Measurements from ENCODE around the gene AKAP5. TPM values are rescaled to one million over a fixed set of nuclear protein-coding genes. Genes with fewer than 3 reads are reported as not detected.

Gene AKAP5
- total and polyA plus RNA-seq, 9 of the 15 experiments (the other 6 are each of a cell fraction or from before 2014, with no cell fraction given), result 0.06 to 0.94 (median 0.34) TPM

DNA sequence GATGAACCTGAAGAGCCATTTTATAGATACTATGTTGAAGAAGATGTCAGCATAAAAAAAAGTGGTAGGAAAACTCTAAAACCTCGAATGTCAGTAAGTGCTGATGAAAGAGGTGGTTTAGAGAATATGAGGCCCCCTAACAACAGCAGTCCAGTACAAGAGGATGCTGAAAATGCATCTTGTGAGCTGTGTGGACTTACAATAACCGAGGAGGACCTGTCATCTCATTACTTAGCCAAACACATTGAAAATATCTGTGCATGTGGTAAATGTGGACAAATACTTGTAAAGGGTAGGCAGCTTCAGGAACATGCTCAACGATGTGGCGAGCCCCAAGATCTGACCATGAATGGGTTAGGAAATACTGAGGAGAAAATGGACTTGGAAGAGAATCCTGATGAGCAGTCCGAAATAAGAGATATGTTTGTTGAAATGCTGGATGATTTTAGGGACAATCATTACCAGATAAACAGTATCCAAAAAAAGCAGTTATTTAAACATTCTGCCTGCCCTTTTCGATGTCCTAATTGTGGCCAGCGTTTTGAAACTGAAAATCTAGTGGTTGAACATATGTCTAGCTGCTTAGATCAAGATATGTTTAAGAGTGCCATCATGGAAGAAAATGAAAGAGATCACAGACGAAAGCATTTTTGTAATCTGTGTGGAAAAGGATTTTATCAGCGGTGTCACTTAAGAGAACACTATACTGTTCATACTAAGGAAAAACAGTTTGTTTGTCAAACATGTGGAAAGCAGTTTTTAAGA is 57.5 kb downstream of the AKAP5 start (continued):
- TF ChIP-seq, protein P1, sequence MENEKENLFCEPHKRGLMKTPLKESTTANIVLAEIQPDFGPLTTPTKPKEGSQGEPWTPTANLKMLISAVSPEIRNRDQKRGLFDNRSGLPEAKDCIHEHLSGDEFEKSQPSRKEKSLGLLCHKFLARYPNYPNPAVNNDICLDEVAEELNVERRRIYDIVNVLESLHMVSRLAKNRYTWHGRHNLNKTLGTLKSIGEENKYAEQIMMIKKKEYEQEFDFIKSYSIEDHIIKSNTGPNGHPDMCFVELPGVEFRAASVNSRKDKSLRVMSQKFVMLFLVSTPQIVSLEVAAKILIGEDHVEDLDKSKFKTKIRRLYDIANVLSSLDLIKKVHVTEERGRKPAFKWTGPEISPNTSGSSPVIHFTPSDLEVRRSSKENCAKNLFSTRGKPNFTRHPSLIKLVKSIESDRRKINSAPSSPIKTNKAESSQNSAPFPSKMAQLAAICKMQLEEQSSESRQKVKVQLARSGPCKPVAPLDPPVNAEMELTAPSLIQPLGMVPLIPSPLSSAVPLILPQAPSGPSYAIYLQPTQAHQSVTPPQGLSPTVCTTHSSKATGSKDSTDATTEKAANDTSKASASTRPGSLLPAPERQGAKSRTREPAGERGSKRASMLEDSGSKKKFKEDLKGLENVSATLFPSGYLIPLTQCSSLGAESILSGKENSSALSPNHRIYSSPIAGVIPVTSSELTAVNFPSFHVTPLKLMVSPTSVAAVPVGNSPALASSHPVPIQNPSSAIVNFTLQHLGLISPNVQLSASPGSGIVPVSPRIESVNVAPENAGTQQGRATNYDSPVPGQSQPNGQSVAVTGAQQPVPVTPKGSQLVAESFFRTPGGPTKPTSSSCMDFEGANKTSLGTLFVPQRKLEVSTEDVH (IDR thresholded peaks at IDR 0.05; ENCODE audit: low read depth, partially characterized antibody), result no peak
- TF ChIP-seq, protein P2, sequence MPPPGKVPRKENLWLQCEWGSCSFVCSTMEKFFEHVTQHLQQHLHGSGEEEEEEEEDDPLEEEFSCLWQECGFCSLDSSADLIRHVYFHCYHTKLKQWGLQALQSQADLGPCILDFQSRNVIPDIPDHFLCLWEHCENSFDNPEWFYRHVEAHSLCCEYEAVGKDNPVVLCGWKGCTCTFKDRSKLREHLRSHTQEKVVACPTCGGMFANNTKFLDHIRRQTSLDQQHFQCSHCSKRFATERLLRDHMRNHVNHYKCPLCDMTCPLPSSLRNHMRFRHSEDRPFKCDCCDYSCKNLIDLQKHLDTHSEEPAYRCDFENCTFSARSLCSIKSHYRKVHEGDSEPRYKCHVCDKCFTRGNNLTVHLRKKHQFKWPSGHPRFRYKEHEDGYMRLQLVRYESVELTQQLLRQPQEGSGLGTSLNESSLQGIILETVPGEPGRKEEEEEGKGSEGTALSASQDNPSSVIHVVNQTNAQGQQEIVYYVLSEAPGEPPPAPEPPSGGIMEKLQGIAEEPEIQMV (tag; conservative IDR thresholded peaks at IDR 0.05; ENCODE audit: low read depth), result no peak
- TF ChIP-seq STAG1 (CRISPR knock-in tag; IDR thresholded peaks at IDR 0.05; ENCODE audit: borderline replicate concordance), result no peak
- TF ChIP-seq PTBP1 (IDR thresholded peaks at IDR 0.05; ENCODE audit: low read depth, low read length), result no peak
- TF ChIP-seq, protein P3, sequence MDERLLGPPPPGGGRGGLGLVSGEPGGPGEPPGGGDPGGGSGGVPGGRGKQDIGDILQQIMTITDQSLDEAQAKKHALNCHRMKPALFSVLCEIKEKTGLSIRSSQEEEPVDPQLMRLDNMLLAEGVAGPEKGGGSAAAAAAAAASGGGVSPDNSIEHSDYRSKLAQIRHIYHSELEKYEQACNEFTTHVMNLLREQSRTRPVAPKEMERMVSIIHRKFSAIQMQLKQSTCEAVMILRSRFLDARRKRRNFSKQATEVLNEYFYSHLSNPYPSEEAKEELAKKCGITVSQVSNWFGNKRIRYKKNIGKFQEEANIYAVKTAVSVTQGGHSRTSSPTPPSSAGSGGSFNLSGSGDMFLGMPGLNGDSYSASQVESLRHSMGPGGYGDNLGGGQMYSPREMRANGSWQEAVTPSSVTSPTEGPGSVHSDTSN (CRISPR knock-in tag; IDR thresholded peaks at IDR 0.05; ENCODE audit: low read depth), result no peak
- TF ChIP-seq, protein P3 (tag; conservative IDR thresholded peaks at IDR 0.05; ENCODE audit: low read depth), result no peak
- TF ChIP-seq EHMT2 (IDR thresholded peaks at IDR 0.05), result no peak
- TF ChIP-seq CBX1 (IDR thresholded peaks at IDR 0.05; ENCODE audit: low read depth), result no peak

Other genes with a start within 250 kb of the AKAP5 start
- gene ESR2, start 171.1 kb upstream of the AKAP5 start, total RNA-seq (2014; rRNA removed), result 2.0 and 2.1 TPM in 2 replicates
- 2.6 and 2.7 TPM in 2 replicates for gene ESR2, start 171.1 kb upstream of the AKAP5 start, total RNA-seq (2014; rRNA removed; fragmentation: Illumina TruSeq; extraction: Trizol)
- 2.0 and 2.1 TPM in 2 replicates for gene ESR2, start 171.1 kb upstream of the AKAP5 start, total RNA-seq (2015; rRNA removed; fragmentation: Illumina TruSeq; extraction: Trizol)
- gene ESR2, start 171.1 kb upstream of the AKAP5 start, total RNA-seq (2021), result 3.0 and 3.6 TPM in 2 replicates
- gene ESR2, start 171.1 kb upstream of the AKAP5 start, polyA plus RNA-seq (2011; rRNA removed), result 0.16 and 0.36 TPM in 2 replicates
- gene ESR2, start 171.1 kb upstream of the AKAP5 start, polyA plus RNA-seq (2014; fragmentation: Illumina TruSeq; extraction: Trizol), result 1.9 and 2.0 TPM in 2 replicates
- gene ESR2, start 171.1 kb upstream of the AKAP5 start, polyA plus RNA-seq (2014; fragmentation: Nextera tagmentation; extraction: Ambion mirVana), result under 1 TPM; 0.07 to 0.15 TPM
- gene ESR2, start 171.1 kb upstream of the AKAP5 start, polyA plus RNA-seq (2014; rRNA removed), result 2.8 and 3.8 TPM in 2 replicates
- gene MTHFD1, start 77.1 kb upstream of the AKAP5 start, total RNA-seq (2014; rRNA removed), result 93.9 and 117 TPM in 2 replicates
- gene MTHFD1, start 77.1 kb upstream of the AKAP5 start, total RNA-seq (2014; rRNA removed; fragmentation: Illumina TruSeq; extraction: Trizol), result 81.4 and 85.0 TPM in 2 replicates
- gene MTHFD1, start 77.1 kb upstream of the AKAP5 start, total RNA-seq (2015; rRNA removed; fragmentation: Illumina TruSeq; extraction: Trizol), result 79.2 and 82.3 TPM in 2 replicates
- 158 and 161 TPM in 2 replicates for gene MTHFD1, start 77.1 kb upstream of the AKAP5 start, total RNA-seq (2021)
- gene MTHFD1, start 77.1 kb upstream of the AKAP5 start, polyA plus RNA-seq (2011; rRNA removed), result 58.4 and 66.7 TPM in 2 replicates
- 130 and 153 TPM in 2 replicates for gene MTHFD1, start 77.1 kb upstream of the AKAP5 start, polyA plus RNA-seq (2014; fragmentation: Illumina TruSeq; extraction: Trizol)
- 100 to 1,000 TPM in 1 of 2 experiments, 10 to 100 TPM in 1; 90.9 to 147 TPM for gene MTHFD1, start 77.1 kb upstream of the AKAP5 start, polyA plus RNA-seq (2014; fragmentation: Nextera tagmentation; extraction: Ambion mirVana)
- gene MTHFD1, start 77.1 kb upstream of the AKAP5 start, polyA plus RNA-seq (2014; rRNA removed), result 84.6 and 98.8 TPM in 2 replicates
- 1.3 TPM in 2 replicates for gene ZBTB25, start 38.3 kb downstream of the AKAP5 start, total RNA-seq (2014; rRNA removed)
- 2.5 and 3.3 TPM in 2 replicates for gene ZBTB25, start 38.3 kb downstream of the AKAP5 start, total RNA-seq (2014; rRNA removed; fragmentation: Illumina TruSeq; extraction: Trizol)
- gene ZBTB25, start 38.3 kb downstream of the AKAP5 start, total RNA-seq (2015; rRNA removed; fragmentation: Illumina TruSeq; extraction: Trizol), result 2.6 and 2.8 TPM in 2 replicates
- gene ZBTB25, start 38.3 kb downstream of the AKAP5 start, total RNA-seq (2021), result 2.5 and 2.6 TPM in 2 replicates
- gene ZBTB25, start 38.3 kb downstream of the AKAP5 start, polyA plus RNA-seq (2011; rRNA removed), result 3.9 and 5.6 TPM in 2 replicates
- gene ZBTB25, start 38.3 kb downstream of the AKAP5 start, polyA plus RNA-seq (2014; fragmentation: Illumina TruSeq; extraction: Trizol), result 1.7 and 2.3 TPM in 2 replicates
- gene ZBTB25, start 38.3 kb downstream of the AKAP5 start, polyA plus RNA-seq (2014; fragmentation: Nextera tagmentation; extraction: Ambion mirVana), result under 1 TPM; 0.61 to 0.92 TPM
- 0.99 and 2.1 TPM in 2 replicates for gene ZBTB25, start 38.3 kb downstream of the AKAP5 start, polyA plus RNA-seq (2014; rRNA removed)
- 4.9 and 5.3 TPM in 2 replicates for gene ZBTB1, start 39.3 kb downstream of the AKAP5 start, total RNA-seq (2014; rRNA removed)
- gene ZBTB1, start 39.3 kb downstream of the AKAP5 start, total RNA-seq (2014; rRNA removed; fragmentation: Illumina TruSeq; extraction: Trizol), result 9.9 and 10.1 TPM in 2 replicates
- gene ZBTB1, start 39.3 kb downstream of the AKAP5 start, total RNA-seq (2015; rRNA removed; fragmentation: Illumina TruSeq; extraction: Trizol), result 11.6 and 12.2 TPM in 2 replicates
- gene ZBTB1, start 39.3 kb downstream of the AKAP5 start, total RNA-seq (2021), result 8.1 and 9.4 TPM in 2 replicates
- gene ZBTB1, start 39.3 kb downstream of the AKAP5 start, polyA plus RNA-seq (2011; rRNA removed), result 16.5 and 17.7 TPM in 2 replicates
- 7.2 and 8.1 TPM in 2 replicates for gene ZBTB1, start 39.3 kb downstream of the AKAP5 start, polyA plus RNA-seq (2014; fragmentation: Illumina TruSeq; extraction: Trizol)
- 1 to 10 TPM; 2.3 to 2.7 TPM for gene ZBTB1, start 39.3 kb downstream of the AKAP5 start, polyA plus RNA-seq (2014; fragmentation: Nextera tagmentation; extraction: Ambion mirVana)
- 9.0 and 10.3 TPM in 2 replicates for gene ZBTB1, start 39.3 kb downstream of the AKAP5 start, polyA plus RNA-seq (2014; rRNA removed)
- gene HSPA2, start 75.2 kb downstream of the AKAP5 start, total RNA-seq (2014; rRNA removed), result not detected in 2 replicates
- not detected in 2 replicates for gene HSPA2, start 75.2 kb downstream of the AKAP5 start, total RNA-seq (2014; rRNA removed; fragmentation: Illumina TruSeq; extraction: Trizol)
- gene HSPA2, start 75.2 kb downstream of the AKAP5 start, total RNA-seq (2015; rRNA removed; fragmentation: Illumina TruSeq; extraction: Trizol), result not detected in 2 replicates
- gene HSPA2, start 75.2 kb downstream of the AKAP5 start, total RNA-seq (2021), result 0.16 TPM in 1 of 2 replicates, not detected in the other
- not detected in 2 replicates for gene HSPA2, start 75.2 kb downstream of the AKAP5 start, polyA plus RNA-seq (2011; rRNA removed)
- gene HSPA2, start 75.2 kb downstream of the AKAP5 start, polyA plus RNA-seq (2014; fragmentation: Illumina TruSeq; extraction: Trizol), result not detected in 2 replicates
- gene HSPA2, start 75.2 kb downstream of the AKAP5 start, polyA plus RNA-seq (2014; fragmentation: Nextera tagmentation; extraction: Ambion mirVana), result not detected
- gene HSPA2, start 75.2 kb downstream of the AKAP5 start, polyA plus RNA-seq (2014; rRNA removed), result not detected in 2 replicates
- gene PPP1R36, start 84.5 kb downstream of the AKAP5 start, total RNA-seq (2014; rRNA removed), result not detected in 2 replicates
- not detected in 2 replicates for gene PPP1R36, start 84.5 kb downstream of the AKAP5 start, total RNA-seq (2014; rRNA removed; fragmentation: Illumina TruSeq; extraction: Trizol)
- 0.29 TPM in 1 of 2 replicates, not detected in the other for gene PPP1R36, start 84.5 kb downstream of the AKAP5 start, total RNA-seq (2015; rRNA removed; fragmentation: Illumina TruSeq; extraction: Trizol)
- gene PPP1R36, start 84.5 kb downstream of the AKAP5 start, total RNA-seq (2021), result not detected in 2 replicates
- not detected in 2 replicates for gene PPP1R36, start 84.5 kb downstream of the AKAP5 start, polyA plus RNA-seq (2011; rRNA removed)
- not detected in 2 replicates for gene PPP1R36, start 84.5 kb downstream of the AKAP5 start, polyA plus RNA-seq (2014; fragmentation: Illumina TruSeq; extraction: Trizol)
- not detected for gene PPP1R36, start 84.5 kb downstream of the AKAP5 start, polyA plus RNA-seq (2014; fragmentation: Nextera tagmentation; extraction: Ambion mirVana)
- not detected in 2 replicates for gene PPP1R36, start 84.5 kb downstream of the AKAP5 start, polyA plus RNA-seq (2014; rRNA removed)
- gene PLEKHG3, start 238.9 kb downstream of the AKAP5 start, total RNA-seq (2014; rRNA removed), result not detected in 2 replicates
- gene PLEKHG3, start 238.9 kb downstream of the AKAP5 start, total RNA-seq (2014; rRNA removed; fragmentation: Illumina TruSeq; extraction: Trizol), result not detected in 2 replicates
- not detected in 2 replicates for gene PLEKHG3, start 238.9 kb downstream of the AKAP5 start, total RNA-seq (2015; rRNA removed; fragmentation: Illumina TruSeq; extraction: Trizol)
- gene PLEKHG3, start 238.9 kb downstream of the AKAP5 start, total RNA-seq (2021), result 0.11 and 0.16 TPM in 2 replicates
- gene PLEKHG3, start 238.9 kb downstream of the AKAP5 start, polyA plus RNA-seq (2011; rRNA removed), result 0.04 TPM in 1 of 2 replicates, not detected in the other
- gene PLEKHG3, start 238.9 kb downstream of the AKAP5 start, polyA plus RNA-seq (2014; fragmentation: Illumina TruSeq; extraction: Trizol), result not detected in 2 replicates
- gene PLEKHG3, start 238.9 kb downstream of the AKAP5 start, polyA plus RNA-seq (2014; fragmentation: Nextera tagmentation; extraction: Ambion mirVana), result not detected
- gene PLEKHG3, start 238.9 kb downstream of the AKAP5 start, polyA plus RNA-seq (2014; rRNA removed), result not detected in 2 replicates

Measured in K562 (cell line).